H1 (cell line): ENCODE results near the gene SCYGR1.
"Not testable (repeated sequence)": the region's sequence is repeated elsewhere in the genome, so short reads cannot be mapped to it uniquely, and the experiment has no call there.

ENCODE experiments used
- CTCF ChIP-seq, 3 experiments: IDR thresholded peaks; 1 replicate in 2 of 3; 2 replicates in 1 of 3; pipeline versions ENCODE4 v1.5.1 to v1.6.1; 2011; ENCODE audit warnings: low read length in 3 of 3, mild to moderate bottlenecking in 3 of 3, inconsistent platforms in 2 of 3, low read depth in 1 of 3, moderate library complexity in 1 of 3; ENCODE audit not compliant: insufficient read depth in 1 of 3; ENCODE audit errors: control extremely low read depth in 1 of 3
- EP300 ChIP-seq, 2 experiments: IDR thresholded peaks; 1 replicate in 1 of 2; 2 replicates in 1 of 2; pipeline ENCODE4 v1.6.1; 2011 to 2012; ENCODE audit warnings: low read depth in 2 of 2, low read length in 2 of 2, mild to moderate bottlenecking in 2 of 2, borderline replicate concordance in 1 of 2, inconsistent platforms in 1 of 2, moderate library complexity in 1 of 2
- EZH2 ChIP-seq: fragments of 200-600 bp; sonication (generic); IDR thresholded peaks from 2 replicates; pipeline ENCODE4 v1.7.1; 2012; ENCODE audit warnings: low read depth, mild to moderate bottlenecking, moderate library complexity, low read length, inconsistent platforms; ENCODE audit not compliant: severe bottlenecking
- HDAC2 ChIP-seq, 2 experiments: fragments of 300-600 bp in 1 of 2; sonication (generic) in 1 of 2; IDR thresholded peaks; 2 replicates each; pipeline ENCODE4 v1.6.1; 2011 to 2012; ENCODE audit warnings: low read depth in 2 of 2, low read length in 2 of 2, mild to moderate bottlenecking in 2 of 2, moderate library complexity in 2 of 2, borderline replicate concordance in 1 of 2, inconsistent platforms in 1 of 2
- SIRT6 ChIP-seq: IDR thresholded peaks from one replicate; pipeline ENCODE4 v1.7.1; 2012; ENCODE audit warnings: low read length, inconsistent platforms

- not testable (repeated sequence) for TF ChIP-seq SIRT6; EZH2; CTCF (IDR thresholded peaks at IDR 0.05; ENCODE audit: control extremely low read depth in 1 of 3, insufficient read depth in 1 of 3, low read depth in 1 of 3, low read length in 3 of 3); HDAC2 (IDR thresholded peaks at IDR 0.05; ENCODE audit: borderline replicate concordance in 1 of 2, low read depth in 2 of 2, low read length in 2 of 2); EP300 (IDR thresholded peaks at IDR 0.05; ENCODE audit: borderline replicate concordance in 1 of 2, low read depth in 2 of 2, low read length in 2 of 2)
Measured at GRCh38 chr2:227364585-227365263, 23.0 kb downstream of the SCYGR1 start.
